Calu3 (cell line): ENCODE results near the gene KLF15. TPM values are rescaled to one million over a fixed set of nuclear protein-coding genes. Genes with fewer than 3 reads are reported as not detected.

Source experiments
- BruUV-seq: library from RNA; stranded (reverse); fragments of 400-500 nt; replicated peaks from 2 replicates; lab custom pipeline; 2021; lab: Mats Ljungman, UMichigan
- CTCF ChIA-PET: fragments of 300-600 bp; sonication (Branson Sonifier 250); formaldehyde crosslinking; loops from one replicate; lab custom pipeline; 2022; ENCODE audit warnings: antibody characterized with exemption; lab: Charles Lee
- DNase-seq: peaks from one replicate; pipeline ENCODE4 v3.0.0; 2022
- H3K27ac Mint-ChIP-seq: one replicate; pipeline ENCODE4 v1.8.0; 2022; ENCODE audit warnings: mixed read lengths; ENCODE audit not compliant: unreplicated experiment
- H3K27me3 Mint-ChIP-seq: one replicate; pipeline ENCODE4 v1.8.0; 2022; ENCODE audit warnings: mixed read lengths; ENCODE audit not compliant: unreplicated experiment
- H3K36me3 Mint-ChIP-seq: one replicate; pipeline ENCODE4 v1.8.0; 2022; ENCODE audit warnings: mild to moderate bottlenecking, moderate library complexity, mixed read lengths; ENCODE audit not compliant: insufficient read depth, unreplicated experiment
- H3K4me1 Mint-ChIP-seq: one replicate; pipeline ENCODE4 v1.8.0; 2022; ENCODE audit warnings: mild to moderate bottlenecking, low read depth, mixed read lengths; ENCODE audit not compliant: unreplicated experiment
- H3K4me3 Mint-ChIP-seq: one replicate; pipeline ENCODE4 v1.8.0; 2022; ENCODE audit warnings: mild to moderate bottlenecking, low read depth, moderate library complexity, mixed read lengths; ENCODE audit not compliant: unreplicated experiment
- H3K9me3 Mint-ChIP-seq: one replicate; pipeline ENCODE4 v1.8.0; 2022; ENCODE audit warnings: low read depth, mixed read lengths; ENCODE audit not compliant: unreplicated experiment
- intact Hi-C: fragments of 100-400 bp; cut with micrococcal nuclease; formaldehyde crosslinking; loops from one replicate; pipeline ENCODE4 v1.10.0; 2022; ENCODE audit not compliant: unreplicated experiment
- total RNA-seq: library from RNA; stranded (reverse); gene quantifications from 2 replicates; pipeline ENCODE4 v1.2.3, GENCODE V29; 2022
- TF ChIP-seq, protein P1 (sequence below): fragments of 200-600 bp; IDR thresholded peaks from one replicate; pipeline ENCODE4 v1.8.0; 2022; ENCODE audit warnings: antibody characterized with exemption; ENCODE audit not compliant: unreplicated experiment

KLF15 gene
- total RNA-seq, 1 experiment from 2014 or later = 8.2 TPM

DNA sequence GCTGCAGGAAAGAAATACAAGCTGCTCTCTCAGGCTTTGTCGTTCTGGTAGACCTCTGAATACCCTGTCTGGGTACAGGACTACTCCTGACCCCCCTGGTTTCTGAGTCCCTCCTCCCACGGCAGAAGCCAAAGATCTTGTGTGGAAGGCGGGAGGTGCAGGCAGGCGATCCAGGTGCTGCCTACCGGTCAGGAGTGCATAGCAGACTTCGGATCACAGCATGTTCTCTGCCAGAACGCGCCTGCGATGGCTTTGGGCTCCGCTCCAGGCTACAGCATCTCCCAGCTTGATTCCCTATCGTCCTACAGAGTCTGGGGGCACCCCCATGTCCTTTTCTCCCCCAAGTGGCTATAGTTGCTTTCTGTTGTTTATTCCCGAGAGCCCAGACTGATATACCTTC lies 35.0 kb upstream of the KLF15 start:
- CTCF ChIA-PET = interaction anchor here (1.1 to 1.5 kb wide), 3 partner anchors 73 to 186 kb away, joined by 3 to 4 read pairs (median 3); partner anchors contain the start of gene ZXDC
- Mint-ChIP-seq H3K4me3 (no peak overlapping the region), H3K9me3 (no peaks in the 10 kb centered on the region), H3K27me3 (peaks cover 58% of the 10 kb centered on the region), H3K27ac (no peak overlapping the region), H3K4me1 (peaks cover 18% of the 10 kb centered on the region), H3K36me3 (peaks cover 13% of the 10 kb centered on the region)
- DNase-seq = no peak
- TF ChIP-seq, protein P1, sequence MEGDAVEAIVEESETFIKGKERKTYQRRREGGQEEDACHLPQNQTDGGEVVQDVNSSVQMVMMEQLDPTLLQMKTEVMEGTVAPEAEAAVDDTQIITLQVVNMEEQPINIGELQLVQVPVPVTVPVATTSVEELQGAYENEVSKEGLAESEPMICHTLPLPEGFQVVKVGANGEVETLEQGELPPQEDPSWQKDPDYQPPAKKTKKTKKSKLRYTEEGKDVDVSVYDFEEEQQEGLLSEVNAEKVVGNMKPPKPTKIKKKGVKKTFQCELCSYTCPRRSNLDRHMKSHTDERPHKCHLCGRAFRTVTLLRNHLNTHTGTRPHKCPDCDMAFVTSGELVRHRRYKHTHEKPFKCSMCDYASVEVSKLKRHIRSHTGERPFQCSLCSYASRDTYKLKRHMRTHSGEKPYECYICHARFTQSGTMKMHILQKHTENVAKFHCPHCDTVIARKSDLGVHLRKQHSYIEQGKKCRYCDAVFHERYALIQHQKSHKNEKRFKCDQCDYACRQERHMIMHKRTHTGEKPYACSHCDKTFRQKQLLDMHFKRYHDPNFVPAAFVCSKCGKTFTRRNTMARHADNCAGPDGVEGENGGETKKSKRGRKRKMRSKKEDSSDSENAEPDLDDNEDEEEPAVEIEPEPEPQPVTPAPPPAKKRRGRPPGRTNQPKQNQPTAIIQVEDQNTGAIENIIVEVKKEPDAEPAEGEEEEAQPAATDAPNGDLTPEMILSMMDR = no peak
- no TSS peak for BruUV-seq
- intact Hi-C loops = no loop called here

DNA sequence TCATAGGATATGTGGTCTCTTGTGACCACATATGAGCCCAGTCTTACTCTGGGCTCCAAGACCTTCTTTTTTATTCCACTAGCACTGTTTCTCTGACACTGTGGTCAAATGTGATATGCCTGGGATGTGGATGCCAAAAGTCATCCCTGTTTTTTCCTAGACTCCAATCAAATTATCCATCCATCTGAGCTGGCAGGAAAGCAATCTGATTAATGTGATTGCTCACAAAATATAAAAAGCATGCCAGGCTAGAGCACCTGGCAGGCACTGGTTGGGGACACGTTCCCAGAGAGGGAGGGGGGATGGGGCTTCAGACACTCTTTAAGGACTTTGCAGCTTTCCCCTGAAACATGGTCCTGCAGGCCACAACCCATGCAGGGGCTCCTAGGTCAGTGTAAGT lies 34.4 kb upstream of the KLF15 start:
- no peak for DNase-seq
- CTCF ChIA-PET = interaction anchor here (0.6 to 1.5 kb wide), 4 partner anchors 34 to 186 kb away, joined by 3 to 15 read pairs (median 4); partner anchors contain the start of gene ZXDC
- Mint-ChIP-seq H3K4me1 (peaks cover 18% of the 10 kb centered on the region), H3K9me3 (no peaks in the 10 kb centered on the region), H3K27me3 (peaks cover 58% of the 10 kb centered on the region), H3K4me3 (no peak overlapping the region), H3K36me3 (peaks cover 13% of the 10 kb centered on the region), H3K27ac (no peak overlapping the region)
- TF ChIP-seq, protein P1 = no peak
- no TSS peak for BruUV-seq
- intact Hi-C loops = no loop called here

DNA sequence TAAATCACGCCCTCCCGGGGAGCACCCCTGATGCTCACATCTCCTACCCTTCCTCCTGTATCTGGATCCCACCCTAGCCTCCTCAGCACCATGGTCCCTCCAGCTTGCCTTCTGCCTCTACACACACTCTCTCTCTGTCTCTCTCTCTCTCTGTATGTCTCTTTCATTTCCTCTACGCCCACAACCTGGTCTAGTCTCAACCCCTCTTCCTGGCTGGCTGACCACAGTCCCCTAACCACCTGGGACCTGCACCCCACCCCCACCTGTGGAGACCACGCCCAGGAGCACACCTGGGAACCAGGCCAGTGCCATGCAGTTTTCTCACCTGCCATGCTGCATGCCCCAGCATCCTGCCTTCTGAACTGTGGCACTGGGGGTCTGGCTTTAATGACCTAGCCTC lies 33.5 kb upstream of the KLF15 start:
- Mint-ChIP-seq H3K27me3 (peaks cover 58% of the 10 kb centered on the region), H3K9me3 (no peaks in the 10 kb centered on the region), H3K4me1 (peaks cover 18% of the 10 kb centered on the region), H3K36me3 (peaks cover 13% of the 10 kb centered on the region), H3K4me3 (no peak overlapping the region), H3K27ac (no peak overlapping the region)
- no TSS peak for BruUV-seq
- TF ChIP-seq, protein P1 = no peak
- CTCF ChIA-PET = no interaction called here
- no peak for DNase-seq
- intact Hi-C loops = no loop called here

DNA sequence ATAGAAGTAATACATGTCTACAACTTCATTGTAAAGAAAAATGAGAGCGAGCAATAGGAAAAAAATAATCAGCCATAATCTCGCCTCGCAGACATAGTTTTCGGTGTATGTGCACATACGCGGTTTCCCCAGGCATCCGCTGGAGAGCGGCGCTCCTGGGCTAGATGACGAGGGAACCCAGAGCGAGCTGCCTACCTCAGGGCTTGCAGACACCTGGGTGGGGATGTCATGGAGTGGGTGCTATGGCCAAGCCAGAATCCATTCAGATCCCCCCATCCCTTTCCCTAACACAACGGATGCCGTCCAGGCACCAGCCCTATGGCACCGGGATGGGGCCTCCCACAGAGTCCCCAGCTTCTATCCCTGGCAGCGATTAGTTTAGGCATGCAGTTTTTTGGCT lies 33.0 kb upstream of the KLF15 start:
- intact Hi-C loops = no loop called here
- Mint-ChIP-seq H3K36me3 (peaks cover 13% of the 10 kb centered on the region), H3K27ac (no peak overlapping the region), H3K4me3 (no peak overlapping the region), H3K4me1 (peaks cover 18% of the 10 kb centered on the region), H3K9me3 (no peaks in the 10 kb centered on the region), H3K27me3 (peaks cover 55% of the 10 kb centered on the region)
- TF ChIP-seq, protein P1 = no peak
- BruUV-seq = no TSS peak
- DNase-seq = no peak
- CTCF ChIA-PET = interaction anchor here (0.6 to 1.8 kb wide), 3 partner anchors 82 to 144 kb away, joined by 3 to 6 read pairs (median 5); no protein-coding TSS in a partner anchor
